ENCODE data around the gene ZSCAN12.

The ZSCAN12 gene

DNA sequence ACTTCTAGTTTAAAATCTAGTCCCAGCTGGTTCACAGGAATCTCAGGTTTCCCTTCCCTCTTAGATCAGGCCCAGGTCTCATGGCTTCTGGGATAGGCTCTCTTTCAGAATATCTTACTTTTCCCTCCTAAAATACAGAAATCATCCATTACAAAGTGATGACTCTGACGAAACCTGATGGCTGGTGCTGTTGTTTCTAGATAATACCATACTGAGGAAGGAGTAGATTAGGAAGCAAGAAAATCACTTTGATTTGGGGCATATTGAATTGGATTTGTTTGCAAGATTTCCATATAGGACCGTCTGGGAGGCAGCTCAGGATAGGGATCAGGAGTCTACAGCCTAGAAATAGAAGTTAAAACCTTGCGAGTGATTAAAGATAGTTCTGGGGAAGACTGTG, 46.2 kb downstream of the ZSCAN12 start:
- Histone ChIP-seq H3K79me2 (ENCODE audit: insufficient read depth, low read depth) (peaks cover 3% of the 10 kb centered on the region; the same call in 1 of the 2 replicates), H3K4me3 (IDR thresholded peaks at IDR 0.05; ENCODE audit: insufficient read depth, low read depth, low read length) (no peak overlapping the region)

DNA sequence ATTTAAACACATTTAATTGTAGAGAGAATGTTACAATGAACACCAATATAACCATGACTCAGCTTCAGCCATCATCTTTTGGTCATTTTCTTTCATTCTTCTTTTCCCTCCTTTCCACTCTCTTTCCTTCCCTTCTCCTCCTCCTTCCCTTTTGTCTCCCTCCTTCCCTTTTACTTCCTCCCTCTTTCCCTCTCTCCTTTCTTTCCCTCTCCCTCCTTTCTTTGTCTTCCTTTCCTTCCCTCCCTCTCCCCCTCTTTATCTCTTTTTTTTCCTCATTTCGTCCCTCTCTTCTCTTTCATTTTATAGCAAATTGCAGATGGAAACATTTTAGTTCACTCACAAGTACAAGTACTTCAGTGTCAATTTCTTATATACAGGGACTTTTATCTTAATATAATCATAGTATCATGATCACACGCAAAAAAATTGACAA, 48.0 kb downstream of the ZSCAN12 start:
- Histone ChIP-seq H3K4me2 (no peak overlapping the region), H3K27ac (no peak overlapping the region), H3K4me1 (ENCODE audit: low read depth, poor library complexity, severe bottlenecking) (peaks cover 20% of the 10 kb centered on the region), H3K79me2 (ENCODE audit: insufficient read depth, low read depth) (peaks cover 3% of the 10 kb centered on the region; the same call in 1 of the 2 replicates), H2AFZ (ENCODE audit: low read depth) (no peak overlapping the region), H3K4me3 (IDR thresholded peaks at IDR 0.05; ENCODE audit: insufficient read depth, low read depth, low read length) (no peak overlapping the region), H4K20me1 (ENCODE audit: insufficient read depth) (no peaks in the 10 kb centered on the region), H3K36me3 (ENCODE audit: insufficient read depth) (no peaks in the 10 kb centered on the region), H3K27me3 (ENCODE audit: insufficient read depth, low read depth) (no peaks in the 10 kb centered on the region), H3K9ac (no peak overlapping the region)
- TF ChIP-seq, protein P1, sequence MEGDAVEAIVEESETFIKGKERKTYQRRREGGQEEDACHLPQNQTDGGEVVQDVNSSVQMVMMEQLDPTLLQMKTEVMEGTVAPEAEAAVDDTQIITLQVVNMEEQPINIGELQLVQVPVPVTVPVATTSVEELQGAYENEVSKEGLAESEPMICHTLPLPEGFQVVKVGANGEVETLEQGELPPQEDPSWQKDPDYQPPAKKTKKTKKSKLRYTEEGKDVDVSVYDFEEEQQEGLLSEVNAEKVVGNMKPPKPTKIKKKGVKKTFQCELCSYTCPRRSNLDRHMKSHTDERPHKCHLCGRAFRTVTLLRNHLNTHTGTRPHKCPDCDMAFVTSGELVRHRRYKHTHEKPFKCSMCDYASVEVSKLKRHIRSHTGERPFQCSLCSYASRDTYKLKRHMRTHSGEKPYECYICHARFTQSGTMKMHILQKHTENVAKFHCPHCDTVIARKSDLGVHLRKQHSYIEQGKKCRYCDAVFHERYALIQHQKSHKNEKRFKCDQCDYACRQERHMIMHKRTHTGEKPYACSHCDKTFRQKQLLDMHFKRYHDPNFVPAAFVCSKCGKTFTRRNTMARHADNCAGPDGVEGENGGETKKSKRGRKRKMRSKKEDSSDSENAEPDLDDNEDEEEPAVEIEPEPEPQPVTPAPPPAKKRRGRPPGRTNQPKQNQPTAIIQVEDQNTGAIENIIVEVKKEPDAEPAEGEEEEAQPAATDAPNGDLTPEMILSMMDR (conservative IDR thresholded peaks at IDR 0.05; ENCODE audit: low read depth, low read length), result no peak

More for the DNA sequence above, 46.2 kb downstream of the ZSCAN12 start:
- no peaks in the 10 kb centered on the region for H3K27me3 ChIP-seq (ENCODE audit: insufficient read depth, low read depth)
- no peaks in the 10 kb centered on the region for H4K20me1 ChIP-seq (ENCODE audit: insufficient read depth)
- no peak overlapping the region for H2AFZ ChIP-seq (ENCODE audit: low read depth)
- TF ChIP-seq, protein P1 (conservative IDR thresholded peaks at IDR 0.05; ENCODE audit: low read depth, low read length), result no peak
- H3K36me3 ChIP-seq (ENCODE audit: insufficient read depth), result no peaks in the 10 kb centered on the region
- no peak overlapping the region for H3K27ac ChIP-seq
- no peak overlapping the region for H3K9ac ChIP-seq
- no peak overlapping the region for H3K4me2 ChIP-seq
- H3K4me1 ChIP-seq (ENCODE audit: low read depth, poor library complexity, severe bottlenecking), result peaks cover 21% of the 10 kb centered on the region

DNA sequence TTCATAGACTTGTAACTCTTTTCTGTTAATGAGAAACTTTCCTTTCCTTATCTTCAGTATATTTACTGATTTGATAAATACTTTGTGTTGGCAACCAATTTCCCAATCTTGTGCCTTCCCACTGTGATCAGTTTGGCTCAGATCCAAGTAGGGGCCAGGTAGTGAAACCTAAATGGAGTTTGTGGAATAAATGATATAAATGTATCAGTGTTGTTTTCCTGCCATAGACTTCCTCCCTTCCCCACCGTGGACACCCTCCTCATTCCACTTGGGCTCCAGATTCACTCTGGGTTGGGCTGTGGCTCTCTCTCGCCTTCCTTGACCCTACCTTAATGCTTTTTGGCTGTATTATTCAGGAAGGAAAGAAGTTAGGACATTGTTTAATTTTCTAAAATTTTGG, 48.5 kb downstream of the ZSCAN12 start:
- no peak overlapping the region for H3K4me3 ChIP-seq (IDR thresholded peaks at IDR 0.05; ENCODE audit: insufficient read depth, low read depth, low read length)
- H3K27ac ChIP-seq, result no peak overlapping the region
- H3K4me2 ChIP-seq, result 0 out of 2 replicates have a peak overlapping the region, but pooled peaks have one; percentile 61
- peaks cover 17% of the 10 kb centered on the region for H3K4me1 ChIP-seq (ENCODE audit: low read depth, poor library complexity, severe bottlenecking)
- no peak overlapping the region for H3K9ac ChIP-seq
- TF ChIP-seq, protein P1 (conservative IDR thresholded peaks at IDR 0.05; ENCODE audit: low read depth, low read length), result no peak
- peaks cover 3% of the 10 kb centered on the region; the same call in 1 of the 2 replicates for H3K79me2 ChIP-seq (ENCODE audit: insufficient read depth, low read depth)
- no peaks in the 10 kb centered on the region for H4K20me1 ChIP-seq (ENCODE audit: insufficient read depth)
- no peak overlapping the region for H2AFZ ChIP-seq (ENCODE audit: low read depth)
- H3K27me3 ChIP-seq (ENCODE audit: insufficient read depth, low read depth), result no peaks in the 10 kb centered on the region
- no peaks in the 10 kb centered on the region for H3K36me3 ChIP-seq (ENCODE audit: insufficient read depth)

DNA sequence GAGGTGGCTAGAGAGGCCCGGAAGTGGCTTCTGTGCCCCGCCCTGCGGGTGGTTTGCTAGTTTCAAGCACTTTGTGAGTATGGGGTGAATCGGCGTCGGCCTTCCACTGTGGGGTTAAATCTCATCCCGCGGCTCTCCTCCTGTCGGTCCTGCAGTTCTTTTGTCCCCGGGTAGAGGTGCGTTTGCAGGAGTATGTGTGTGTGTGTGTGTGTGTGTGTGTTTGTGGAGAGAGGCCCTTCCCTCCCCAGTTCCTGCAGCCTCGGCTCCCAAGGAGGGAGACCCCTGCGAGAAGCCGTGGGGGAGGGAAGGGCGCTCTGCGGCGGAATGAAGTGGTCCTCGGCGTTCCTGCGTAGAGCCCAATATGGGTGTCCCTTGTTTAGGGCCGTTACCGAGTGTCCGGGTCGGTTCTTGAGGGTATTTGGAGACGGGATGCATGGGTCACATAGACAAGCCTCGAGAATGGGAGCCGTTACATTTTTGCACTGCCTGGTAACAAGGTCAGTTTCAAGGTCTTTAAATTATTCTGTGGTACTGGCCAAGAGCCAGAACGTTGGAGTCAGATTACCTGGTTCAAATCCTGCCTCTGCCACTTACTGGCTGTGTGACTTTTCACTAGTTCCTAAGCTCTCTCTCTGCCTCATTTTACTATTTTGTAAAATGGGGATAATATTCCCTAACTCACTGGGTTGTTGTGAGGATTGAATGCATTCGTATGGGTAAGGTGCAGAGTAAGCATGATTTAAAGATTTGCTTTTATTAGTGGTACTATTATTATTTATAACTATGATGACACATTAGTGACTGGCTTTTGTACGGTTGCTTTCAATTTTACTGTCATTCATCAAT, 49.4 kb downstream of the ZSCAN12 start, which contains the start of gene ZKSCAN3:
TSS of gene ZKSCAN3 (plus strand) at position 56 of the 846 bp plus-strand sequence. CDS start 9,640 bp downstream, outside the sequence.
- peaks cover 14% of the 10 kb centered on the region for H3K4me1 ChIP-seq (ENCODE audit: low read depth, poor library complexity, severe bottlenecking)
- no peaks in the 10 kb centered on the region for H4K20me1 ChIP-seq (ENCODE audit: insufficient read depth)
- H3K4me3 ChIP-seq (IDR thresholded peaks at IDR 0.05; ENCODE audit: insufficient read depth, low read depth, low read length), result no peak within 1 kb of the TSS
- peak within 1 kb of the TSS; percentile 39; the same call in 1 of the 2 replicates for H3K27ac ChIP-seq
- TF ChIP-seq, protein P1 (conservative IDR thresholded peaks at IDR 0.05; ENCODE audit: low read depth, low read length), result no peak
- no peaks in the 10 kb centered on the region for H3K36me3 ChIP-seq (ENCODE audit: insufficient read depth)
- peak within 1 kb of the TSS; percentile 61 for H3K4me2 ChIP-seq
- H2AFZ ChIP-seq (ENCODE audit: low read depth), result peak within 1 kb of the TSS; percentile 94
- H3K79me2 ChIP-seq (ENCODE audit: insufficient read depth, low read depth), result peaks cover 3% of the 10 kb centered on the region; the same call in 1 of the 2 replicates
- peak within 1 kb of the TSS; percentile 49; the same call in 1 of the 2 replicates for H3K9ac ChIP-seq
- H3K27me3 ChIP-seq (ENCODE audit: insufficient read depth, low read depth), result no peaks in the 10 kb centered on the region

Data from KMS-11 (cell line).